ENCODE measurements around the gene PTPN1.

Gene PTPN1

DNA sequence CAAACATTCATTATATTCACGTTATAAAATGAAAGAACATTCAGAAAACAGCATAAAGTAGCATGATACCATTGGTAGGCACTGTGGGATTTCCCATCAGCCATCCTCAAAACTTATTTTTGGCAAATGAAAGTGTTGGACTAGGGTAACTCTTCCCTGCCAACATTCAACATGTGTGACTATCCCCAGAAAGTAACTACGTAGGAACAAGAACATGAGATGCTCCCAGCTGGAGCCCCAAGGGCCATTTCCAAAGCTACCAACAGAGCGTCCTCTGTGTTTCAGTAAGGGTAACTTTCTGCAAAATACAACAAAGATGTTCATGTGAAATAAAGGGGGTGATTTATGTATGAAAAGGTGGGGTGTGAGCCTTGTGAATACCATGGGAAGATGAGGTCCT, 28.4 kb upstream of the PTPN1 start:
- DNase-seq (ENCODE audit: insufficient read length, low spot score) (no peak), FAIRE-seq (no peak)
- TF ChIP-seq POLR2AphosphoS5 (IDR thresholded peaks at IDR 0.05; ENCODE audit: low read depth, low read length) (no peak), POLR2A (IDR thresholded peaks at IDR 0.05; ENCODE audit: low read depth, low read length) (no peak), PAX5 (IDR thresholded peaks at IDR 0.05; ENCODE audit: insufficient read depth, low read length, severe bottlenecking) (no peak), SPI1 (IDR thresholded peaks at IDR 0.05; ENCODE audit: low read depth, low read length) (no peak), TAF1 (IDR thresholded peaks at IDR 0.05; ENCODE audit: low read depth, low read length) (no peak), POU2F2 (IDR thresholded peaks at IDR 0.05; ENCODE audit: low read depth, low read length) (no peak)

DNA sequence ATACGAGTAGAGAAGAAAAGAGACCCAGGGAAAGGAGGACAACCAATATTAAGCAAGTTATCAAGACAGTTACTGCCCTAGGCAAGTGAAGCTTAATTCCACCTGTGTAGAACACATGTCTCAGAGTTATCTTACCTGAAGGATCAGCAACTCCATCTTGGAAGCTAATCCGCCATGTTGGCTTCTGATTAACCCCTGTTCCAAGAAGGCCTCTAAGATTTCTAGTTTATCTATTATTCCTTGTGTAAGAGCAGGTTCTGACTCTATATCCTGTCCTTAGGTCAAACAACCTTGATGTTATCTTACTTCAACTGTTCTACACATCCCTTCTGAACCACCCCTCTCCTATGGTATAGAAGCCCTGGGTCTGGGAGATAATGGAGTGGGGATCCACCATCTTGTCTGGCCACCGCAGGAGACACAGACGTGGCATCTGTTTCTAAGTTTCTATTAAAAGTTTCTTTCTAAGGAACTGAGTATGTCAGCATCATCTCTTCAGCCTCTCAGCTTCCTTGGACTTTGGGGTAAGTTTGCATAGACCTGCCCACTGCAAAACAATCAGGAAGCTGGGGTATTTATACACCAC, 27.7 kb upstream of the PTPN1 start:
- TF ChIP-seq POLR2A (IDR thresholded peaks at IDR 0.05; ENCODE audit: low read depth, low read length) (no peak), PAX5 (IDR thresholded peaks at IDR 0.05; ENCODE audit: insufficient read depth, low read length, severe bottlenecking) (no peak), POLR2AphosphoS5 (IDR thresholded peaks at IDR 0.05; ENCODE audit: low read depth, low read length) (no peak), POU2F2 (IDR thresholded peaks at IDR 0.05; ENCODE audit: low read depth, low read length) (no peak), TAF1 (IDR thresholded peaks at IDR 0.05; ENCODE audit: low read depth, low read length) (no peak), SPI1 (IDR thresholded peaks at IDR 0.05; ENCODE audit: low read depth, low read length) (no peak)
- DNase-seq (ENCODE audit: insufficient read length, low spot score) (no peak), FAIRE-seq (no peak)

DNA sequence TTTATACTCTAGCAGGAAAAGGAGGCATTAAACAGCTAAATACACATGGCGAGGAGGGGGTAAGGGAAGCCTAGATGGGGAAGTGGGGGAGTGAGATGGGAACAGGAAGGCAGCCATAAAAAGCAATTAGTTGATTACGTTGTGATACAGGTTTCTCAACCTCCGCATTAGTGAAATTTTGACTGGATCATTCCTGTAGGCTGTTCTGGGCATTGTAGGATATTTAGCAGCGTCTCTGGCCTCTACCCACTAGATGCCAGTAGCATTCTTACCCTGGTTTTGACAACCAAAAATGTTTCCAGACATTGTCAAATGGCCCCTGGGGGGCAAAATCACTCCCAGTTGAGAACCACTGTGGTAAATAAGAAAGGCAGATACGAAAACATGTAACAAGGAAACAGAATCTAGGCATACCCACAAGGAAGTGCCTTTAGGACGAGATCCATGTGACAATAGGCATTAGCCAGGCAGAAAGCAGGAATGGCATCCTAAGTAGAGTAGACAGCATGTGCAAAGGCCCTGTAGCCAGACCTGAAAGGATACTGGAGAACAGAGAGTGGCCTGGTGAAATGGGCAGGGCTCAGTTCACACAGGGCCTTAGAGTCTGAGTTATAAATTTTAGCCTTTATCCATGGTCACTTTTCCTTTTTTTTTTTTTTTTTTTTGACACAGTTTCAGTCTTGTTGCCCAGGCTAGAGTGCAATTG, 25.8 kb upstream of the PTPN1 start:
- no peak for TF ChIP-seq PAX5 (IDR thresholded peaks at IDR 0.05; ENCODE audit: insufficient read depth, low read length, severe bottlenecking)
- TF ChIP-seq POLR2AphosphoS5 (IDR thresholded peaks at IDR 0.05; ENCODE audit: low read depth, low read length): no peak
- no peak for TF ChIP-seq TAF1 (IDR thresholded peaks at IDR 0.05; ENCODE audit: low read depth, low read length)
- TF ChIP-seq SPI1 (IDR thresholded peaks at IDR 0.05; ENCODE audit: low read depth, low read length): no peak
- TF ChIP-seq POLR2A (IDR thresholded peaks at IDR 0.05; ENCODE audit: low read depth, low read length): no peak
- TF ChIP-seq POU2F2 (IDR thresholded peaks at IDR 0.05; ENCODE audit: low read depth, low read length): no peak
- DNase-seq (ENCODE audit: insufficient read length, low spot score) (no peak), FAIRE-seq (no peak)

DNA sequence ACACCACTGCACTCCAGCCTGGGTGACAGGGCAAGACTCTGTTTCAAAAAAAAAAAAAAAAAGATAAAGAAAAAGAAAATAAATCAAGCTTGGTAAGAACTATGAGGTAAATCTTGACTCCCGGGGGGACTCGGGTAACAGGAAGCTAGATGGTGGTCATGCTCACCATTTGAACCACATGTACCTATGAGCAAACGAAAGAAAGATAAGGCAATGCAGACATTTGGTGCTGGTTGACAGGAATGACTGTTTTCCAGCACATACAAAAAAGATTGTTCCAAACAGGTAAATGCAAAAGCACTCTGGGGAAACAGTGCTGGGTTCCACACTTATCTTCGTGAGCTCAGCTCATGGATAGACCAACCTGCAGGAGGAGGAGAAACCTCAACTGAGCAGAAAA, 22.8 kb upstream of the PTPN1 start:
- TF ChIP-seq SPI1 (IDR thresholded peaks at IDR 0.05; ENCODE audit: low read depth, low read length): no peak
- no peak for TF ChIP-seq POU2F2 (IDR thresholded peaks at IDR 0.05; ENCODE audit: low read depth, low read length)
- no peak for TF ChIP-seq POLR2A (IDR thresholded peaks at IDR 0.05; ENCODE audit: low read depth, low read length)
- no peak for TF ChIP-seq PAX5 (IDR thresholded peaks at IDR 0.05; ENCODE audit: insufficient read depth, low read length, severe bottlenecking)
- TF ChIP-seq POLR2AphosphoS5 (IDR thresholded peaks at IDR 0.05; ENCODE audit: low read depth, low read length): no peak
- TF ChIP-seq TAF1 (IDR thresholded peaks at IDR 0.05; ENCODE audit: low read depth, low read length): no peak
- FAIRE-seq (no peak), DNase-seq (ENCODE audit: insufficient read length, low spot score) (no peak)

DNA sequence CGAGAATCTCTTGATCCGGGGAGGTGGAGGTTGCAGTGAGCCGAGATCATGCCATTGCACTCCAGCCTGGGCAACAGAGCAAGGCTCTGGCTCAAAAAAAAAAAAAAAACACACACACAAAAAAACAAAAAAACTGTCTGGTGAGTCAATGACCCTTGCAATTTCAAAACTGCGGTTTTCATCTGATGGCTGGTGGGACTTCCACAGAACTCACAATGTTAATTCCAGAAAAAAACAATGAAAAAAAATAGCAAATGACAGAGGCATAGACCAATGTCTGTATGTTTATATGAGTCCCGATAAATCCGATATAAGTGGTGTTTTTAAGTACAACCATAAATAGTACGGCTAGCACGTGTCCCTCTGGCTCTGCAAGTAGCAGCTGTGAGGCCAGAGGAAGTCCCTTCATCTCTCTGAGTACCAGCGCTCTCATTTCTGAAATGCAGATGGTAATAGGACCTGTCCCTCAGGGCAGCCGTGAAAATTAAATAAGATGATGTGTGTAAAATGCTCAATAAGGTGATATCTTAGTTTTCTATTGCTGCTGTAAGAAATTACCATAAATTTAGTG, 21.9 kb upstream of the PTPN1 start:
- DNase-seq (ENCODE audit: insufficient read length, low spot score) (no peak), FAIRE-seq (no peak)
- no peak for TF ChIP-seq TAF1 (IDR thresholded peaks at IDR 0.05; ENCODE audit: low read depth, low read length)

DNA sequence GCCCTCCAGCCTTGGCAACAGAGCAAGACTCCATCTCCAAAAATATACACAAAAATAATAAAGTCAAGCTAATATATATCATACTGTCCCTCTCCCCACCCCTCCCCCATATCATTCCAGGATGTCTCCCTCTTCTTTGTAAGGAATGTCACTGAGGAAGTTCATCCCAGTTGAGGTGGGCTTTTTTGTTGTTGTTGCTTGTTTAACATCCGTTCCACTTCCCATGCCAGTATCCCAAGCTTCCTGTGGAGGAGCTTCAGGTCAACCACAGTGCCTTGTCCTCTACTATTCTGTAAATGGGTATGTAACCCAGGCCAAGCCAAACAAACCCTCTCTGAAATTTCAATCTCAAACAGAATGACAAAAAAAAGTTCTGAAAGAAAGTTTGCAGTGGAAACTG, 19.0 kb upstream of the PTPN1 start:
- TF ChIP-seq PAX5 (IDR thresholded peaks at IDR 0.05; ENCODE audit: insufficient read depth, low read length, severe bottlenecking): no peak
- TF ChIP-seq POLR2A (IDR thresholded peaks at IDR 0.05; ENCODE audit: low read depth, low read length): no peak
- TF ChIP-seq POLR2AphosphoS5 (IDR thresholded peaks at IDR 0.05; ENCODE audit: low read depth, low read length): no peak
- TF ChIP-seq POU2F2 (IDR thresholded peaks at IDR 0.05; ENCODE audit: low read depth, low read length): no peak
- TF ChIP-seq SPI1 (IDR thresholded peaks at IDR 0.05; ENCODE audit: low read depth, low read length): no peak
- TF ChIP-seq TAF1 (IDR thresholded peaks at IDR 0.05; ENCODE audit: low read depth, low read length): no peak
- no peak for FAIRE-seq
- DNase-seq (ENCODE audit: insufficient read length, low spot score): no peak

DNA sequence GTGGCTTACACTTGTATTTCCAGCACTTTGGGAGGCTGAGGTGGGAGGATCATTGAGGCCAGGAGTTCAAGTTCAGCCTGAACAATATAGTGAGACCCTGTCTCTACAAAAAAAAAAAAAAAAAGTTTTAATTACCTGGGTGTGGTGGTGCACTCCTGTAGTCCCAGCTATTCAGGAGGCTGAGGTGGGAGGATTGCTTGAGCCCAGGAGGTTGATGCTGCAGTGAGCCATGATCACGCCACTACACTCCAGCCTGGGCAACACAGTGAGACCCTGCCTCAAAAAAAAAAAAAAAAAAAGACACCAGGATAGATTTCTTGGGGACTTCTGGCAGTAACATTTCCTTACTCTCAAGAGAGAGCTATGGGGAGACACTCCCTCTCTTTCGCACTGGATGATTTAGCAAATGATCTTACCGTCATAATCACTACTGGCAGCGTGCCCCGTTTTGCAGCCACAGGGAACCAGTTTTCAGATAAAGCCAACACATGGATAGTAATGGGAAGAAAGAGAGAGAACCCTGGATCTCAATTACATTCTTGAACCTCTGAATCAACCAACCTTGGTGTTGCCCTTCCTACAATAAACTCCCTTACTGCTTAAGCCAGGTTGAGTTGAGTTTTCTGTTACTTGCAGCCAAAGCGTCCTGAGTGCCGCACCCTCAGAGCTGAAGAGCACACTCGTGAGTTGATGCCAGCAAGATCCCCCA, 18.1 kb upstream of the PTPN1 start:
- FAIRE-seq (no peak), DNase-seq (ENCODE audit: insufficient read length, low spot score) (no peak)
- TF ChIP-seq SPI1 (IDR thresholded peaks at IDR 0.05; ENCODE audit: low read depth, low read length) (no peak), POU2F2 (IDR thresholded peaks at IDR 0.05; ENCODE audit: low read depth, low read length) (no peak), TAF1 (IDR thresholded peaks at IDR 0.05; ENCODE audit: low read depth, low read length) (no peak), PAX5 (IDR thresholded peaks at IDR 0.05; ENCODE audit: insufficient read depth, low read length, severe bottlenecking) (no peak), POLR2AphosphoS5 (IDR thresholded peaks at IDR 0.05; ENCODE audit: low read depth, low read length) (no peak), POLR2A (IDR thresholded peaks at IDR 0.05; ENCODE audit: low read depth, low read length) (no peak)

DNA sequence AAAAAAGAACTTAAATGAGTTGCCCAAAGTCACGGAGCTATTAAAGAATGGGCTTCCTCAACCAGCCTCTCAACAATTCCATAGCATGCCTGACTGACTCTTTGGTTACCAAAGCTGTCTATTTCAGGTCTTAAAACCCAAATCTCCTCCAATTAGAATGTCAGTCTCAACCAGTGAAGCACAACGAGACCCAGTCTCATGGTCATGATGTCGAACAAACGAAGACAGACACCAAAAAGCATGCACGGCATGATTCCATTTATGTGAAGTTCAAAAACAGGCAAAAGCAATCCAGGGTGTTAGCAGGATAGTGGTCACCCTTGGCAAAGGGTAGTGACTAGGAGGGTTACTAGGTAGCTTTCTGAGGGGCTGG, 16.3 kb upstream of the PTPN1 start:
- DNase-seq (ENCODE audit: insufficient read length, low spot score) (no peak), FAIRE-seq (no peak)
- TF ChIP-seq PAX5 (IDR thresholded peaks at IDR 0.05; ENCODE audit: insufficient read depth, low read length, severe bottlenecking) (no peak), POU2F2 (IDR thresholded peaks at IDR 0.05; ENCODE audit: low read depth, low read length) (no peak)

DNA sequence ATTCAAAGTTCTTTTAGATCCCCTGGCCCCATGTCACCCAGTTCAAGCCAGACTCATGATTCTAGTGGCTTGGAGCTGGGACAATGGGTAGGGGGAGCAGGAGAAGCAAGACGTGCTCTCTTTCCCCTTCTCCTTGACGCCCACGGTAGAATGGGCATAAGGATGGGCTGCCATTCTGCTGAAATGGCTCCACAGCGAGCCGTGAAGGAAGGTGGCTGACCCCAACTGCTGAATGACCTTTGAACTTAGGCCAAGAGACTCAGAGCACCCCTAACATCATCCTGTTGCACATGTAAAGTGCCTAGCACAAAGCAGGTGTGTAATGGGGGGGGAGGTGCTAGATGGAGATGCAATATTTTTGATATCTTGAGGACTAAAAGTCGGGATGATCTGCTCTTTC, 15.8 kb upstream of the PTPN1 start:
- FAIRE-seq: no peak
- no peak for DNase-seq (ENCODE audit: insufficient read length, low spot score)
- TF ChIP-seq TAF1 (IDR thresholded peaks at IDR 0.05; ENCODE audit: low read depth, low read length): no peak
- no peak for TF ChIP-seq POLR2AphosphoS5 (IDR thresholded peaks at IDR 0.05; ENCODE audit: low read depth, low read length)
- no peak for TF ChIP-seq PAX5 (IDR thresholded peaks at IDR 0.05; ENCODE audit: insufficient read depth, low read length, severe bottlenecking)
- no peak for TF ChIP-seq SPI1 (IDR thresholded peaks at IDR 0.05; ENCODE audit: low read depth, low read length)
- TF ChIP-seq POLR2A (IDR thresholded peaks at IDR 0.05; ENCODE audit: low read depth, low read length): no peak
- TF ChIP-seq POU2F2 (IDR thresholded peaks at IDR 0.05; ENCODE audit: low read depth, low read length): no peak
